GM12891 (cell line): Measurements from ENCODE around the gene HNMT.

Source experiments
- POLR2A ChIP-seq: IDR thresholded peaks from 2 replicates; pipeline ENCODE4 v1.6.1; 2011; ENCODE audit warnings: low read depth, low read length, control low read depth
- POLR2AphosphoS5 ChIP-seq: IDR thresholded peaks from 2 replicates; pipeline ENCODE4 v1.6.1; 2011; ENCODE audit warnings: low read depth, low read length, control low read depth
- POU2F2 ChIP-seq: IDR thresholded peaks from 2 replicates; pipeline ENCODE4 v1.6.1; 2011; ENCODE audit warnings: low read depth, mild to moderate bottlenecking, control low read depth, low read length, moderate library complexity
- TAF1 ChIP-seq: IDR thresholded peaks from 2 replicates; pipeline ENCODE4 v1.6.1; 2011; ENCODE audit warnings: low read depth, low read length, control low read depth

GRCh38 chr2:137927846-137928245, 36.4 kb upstream of the HNMT start:
- no peak for TF ChIP-seq TAF1
- no peak for TF ChIP-seq POLR2A
- TF ChIP-seq POLR2AphosphoS5, result no peak
- no peak for TF ChIP-seq POU2F2
